T-cell (primary cell): Measurements from ENCODE around the gene SERINC2. TPM values are rescaled to one million over a fixed set of nuclear protein-coding genes. Genes with fewer than 3 reads are reported as not detected.
"Not testable (repeated sequence)": the region's sequence is repeated elsewhere in the genome, so short reads cannot be mapped to it uniquely, and the experiment has no call there.

Experiments used
- ATAC-seq, 4 experiments: fragments of 200-7000 bp in 3 of 4; fragments of 150-1000 bp in 1 of 4; cut with Tn5 transposase; replicated peaks in 1 of 4; 1 replicate in 3 of 4; 2 replicates in 1 of 4; pipeline ENCODE4 v1.10.0; 2021; ENCODE audit warnings: moderate library complexity in 3 of 4, mild to moderate bottlenecking in 2 of 4, moderate number of reproducible peaks in 1 of 4
- CTCF ChIA-PET, 2 donors: fragments of 300-600 bp; sonication (Branson Sonifier 250); formaldehyde crosslinking; loops; one replicate each; lab custom pipeline; 2022; ENCODE audit warnings: antibody characterized with exemption in 2 of 2; lab: Charles Lee
- POLR2A ChIA-PET, 2 donors: fragments of 300-600 bp; sonication (Branson Sonifier 250); formaldehyde crosslinking; loops; one replicate each; lab custom pipeline; 2022; ENCODE audit warnings: antibody characterized with exemption in 2 of 2; lab: Charles Lee
- DNase-seq, 35 experiments: peaks; one replicate each; pipeline versions ENCODE4 v3.0.0 to v3.0.0-alpha.2; 2013 to 2023
- H3K27ac ChIP-seq: one replicate; pipeline ENCODE4 v1.5.1; 2013; ENCODE audit warnings: low read length
- H3K27me3 ChIP-seq, 2 experiments: replicated peaks in 1 of 2; 1 replicate in 1 of 2; 2 replicates in 1 of 2; pipeline versions ENCODE4 v1.6.1 to v1.7.0; 2013; ENCODE audit warnings: low read length in 1 of 2, mixed read lengths in 1 of 2; ENCODE audit not compliant: control insufficient read depth in 2 of 2, insufficient read depth in 2 of 2; ENCODE audit errors: extremely low read depth in 1 of 2
- H3K36me3 ChIP-seq, 2 donors: 1 replicate in 1 of 2; 2 replicates in 1 of 2; pipeline versions ENCODE4 v1.6.1 to v1.7.0; 2013; ENCODE audit warnings: low read length in 1 of 2; ENCODE audit not compliant: control insufficient read depth in 2 of 2, insufficient read depth in 1 of 2; ENCODE audit errors: extremely low read depth in 1 of 2
- H3K4me1 ChIP-seq, 2 experiments: 1 replicate in 1 of 2; 2 replicates in 1 of 2; pipeline versions ENCODE4 v1.6.1 to v1.7.0; 2013; ENCODE audit warnings: low read length in 2 of 2, mixed read lengths in 1 of 2; ENCODE audit not compliant: insufficient read depth in 2 of 2, control insufficient read depth in 1 of 2; ENCODE audit errors: extremely low read depth in 1 of 2
- H3K4me3 ChIP-seq, 2 donors: 1 replicate in 1 of 2; 2 replicates in 1 of 2; pipeline versions ENCODE4 v1.5.1 to v1.7.0; 2013; ENCODE audit warnings: mild to moderate bottlenecking in 2 of 2, low read length in 1 of 2, moderate library complexity in 1 of 2; ENCODE audit not compliant: control insufficient read depth in 1 of 2; ENCODE audit errors: extremely low read depth in 1 of 2
- H3K9me3 ChIP-seq: 2 replicates; pipeline ENCODE4 v1.7.0; 2013
- H3K27ac Mint-ChIP-seq, 2 donors: one replicate each; pipeline ENCODE4 v1.8.0; 2020 to 2021; ENCODE audit warnings: mild to moderate bottlenecking in 2 of 2, mixed read lengths in 2 of 2
- H3K27me3 Mint-ChIP-seq, 2 donors: one replicate each; pipeline ENCODE4 v1.8.0; 2021 to 2022; ENCODE audit warnings: mixed read lengths in 2 of 2
- H3K36me3 Mint-ChIP-seq: one replicate; pipeline ENCODE4 v1.8.0; 2021; ENCODE audit warnings: mixed read lengths
- H3K4me1 Mint-ChIP-seq, 3 donors: one replicate each; pipeline ENCODE4 v1.8.0; 2020 to 2022; ENCODE audit warnings: mixed read lengths in 3 of 3, mild to moderate bottlenecking in 1 of 3
- H3K4me3 Mint-ChIP-seq, 3 donors: one replicate each; pipeline ENCODE4 v1.8.0; 2020 to 2022; ENCODE audit warnings: mild to moderate bottlenecking in 3 of 3, mixed read lengths in 3 of 3, moderate library complexity in 3 of 3
- H3K9me3 Mint-ChIP-seq, 3 donors: one replicate each; pipeline ENCODE4 v1.8.0; 2020 to 2022; ENCODE audit warnings: mixed read lengths in 3 of 3
- WGBS: methylation state at CpG from one replicate; pipeline ENCODE4 v1.1.5; 2013; ENCODE audit warnings: missing lambda C conversion rate; ENCODE audit not compliant: insufficient coverage; 5-methylcytosine and 5-hydroxymethylcytosine counted together
- total RNA-seq, 35 experiments: library from RNA in 6 of 35; stranded (reverse) in 6 of 35; fragments of 120-200 nt in 1 of 35; gene quantifications; one replicate each; pipeline versions ENCODE4 v1.2.1 to v1.2.4 and lab custom pipeline; 2013 to 2026

The SERINC2 gene
- total RNA-seq, 5 donors from 2014 or later (not counting 1 experiment from before 2014, with no cell fraction given), result 0.26 to 0.82 (median 0.36) TPM; not detected in 2

DNA sequence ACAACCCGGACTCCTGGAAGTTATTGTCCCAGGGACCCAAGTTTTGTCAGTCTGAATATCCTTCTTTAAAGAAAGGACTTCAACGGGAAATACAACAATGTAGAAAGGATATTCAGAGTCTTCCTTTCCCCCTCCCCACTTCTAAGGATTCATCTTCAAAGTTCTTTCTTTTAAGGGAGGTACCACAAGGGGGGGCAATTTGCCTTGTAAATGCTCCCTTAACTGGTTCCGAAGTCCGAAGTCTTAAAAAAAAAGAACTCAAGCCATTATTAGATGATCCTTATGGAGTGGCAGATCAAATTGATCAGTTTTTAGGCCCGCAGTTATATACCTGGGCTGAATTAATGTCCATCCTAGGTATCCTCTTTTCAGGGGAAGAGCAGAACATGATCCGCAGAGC, 47.0 kb downstream of the SERINC2 start:
- Histone ChIP-seq H3K27ac (no peak overlapping the region), H3K27me3 (peaks cover 0 to 10% of the 10 kb centered on the region in 2 experiments), H3K36me3 (no peaks in the 10 kb centered on the region), H3K4me3 (no peak overlapping the region), H3K4me1 (no peaks in the 10 kb centered on the region), H3K9me3 (peaks cover 5% of the 10 kb centered on the region)
- CTCF ChIA-PET, result no interaction called here
- H3K9me3 Mint-ChIP-seq, result peaks cover 17 to 33% (median 23%) of the 10 kb centered on the region in 3 donors
- no peak overlapping the region for H3K4me3 Mint-ChIP-seq
- DNase-seq (no peak), ATAC-seq (no peak)
- WGBS, result 100% methylated on average over 1 of the region's 6 CpGs
- peaks cover 3% of the 10 kb centered on the region for H3K36me3 Mint-ChIP-seq
- no peaks in the 10 kb centered on the region for H3K4me1 Mint-ChIP-seq
- H3K27ac Mint-ChIP-seq, result no peak overlapping the region
- peaks cover 34 to 41% of the 10 kb centered on the region in 2 donors for H3K27me3 Mint-ChIP-seq
- POLR2A ChIA-PET, result no interaction called here

DNA sequence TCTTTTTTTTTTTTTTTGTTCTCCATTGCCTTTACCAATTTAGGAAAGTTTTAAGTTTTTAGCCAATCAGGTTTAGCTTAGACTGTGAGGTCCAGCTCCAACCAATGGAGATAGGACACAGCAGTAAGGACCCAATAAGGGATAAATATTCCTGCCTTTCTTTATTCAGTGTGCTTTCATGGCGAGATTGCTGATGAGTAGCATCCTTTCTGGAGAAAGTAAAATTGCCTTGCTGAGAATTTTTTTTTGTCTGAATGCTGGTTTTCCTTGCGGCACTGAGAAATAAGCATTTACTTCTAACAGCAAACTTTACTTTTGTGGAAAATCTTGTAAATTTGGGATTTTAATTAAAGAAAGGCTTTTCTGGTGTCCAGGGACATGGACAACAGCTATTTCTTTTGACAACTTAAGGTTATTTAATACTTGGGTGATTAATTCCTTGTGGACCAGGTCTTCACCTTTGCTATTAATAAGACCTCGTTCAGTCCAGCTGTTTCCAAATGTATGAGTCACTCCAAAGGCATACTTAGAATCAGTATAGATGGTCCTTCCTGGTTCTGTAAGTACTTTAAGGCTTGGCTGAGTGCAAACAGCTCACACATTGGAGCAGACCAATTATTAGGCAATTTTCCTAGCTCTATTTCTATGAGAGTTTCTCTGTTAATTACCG, 54.1 kb downstream of the SERINC2 start:
- Mint-ChIP-seq H3K4me3 (no peak overlapping the region), H3K9me3 (peaks cover 0 to 22% (median 11%) of the 10 kb centered on the region in 3 donors), H3K36me3 (no peaks in the 10 kb centered on the region), H3K27me3 (peaks cover 20 to 36% of the 10 kb centered on the region in 2 donors), H3K4me1 (no peaks in the 10 kb centered on the region), H3K27ac (no peak overlapping the region)
- no peak for DNase-seq
- H3K36me3 ChIP-seq, result no peaks in the 10 kb centered on the region
- peaks cover 0 to 9% of the 10 kb centered on the region in 2 experiments for H3K27me3 ChIP-seq
- no peak overlapping the region for H3K27ac ChIP-seq
- WGBS, result no CpG with 5 or more reads among the region's 4 CpGs
- POLR2A ChIA-PET, result no interaction called here
- H3K9me3 ChIP-seq, result no peaks in the 10 kb centered on the region
- H3K4me1 ChIP-seq, result no peaks in the 10 kb centered on the region
- CTCF ChIA-PET, result interaction anchor here in 1 of 2 donors (0.6 kb wide), 1 partner anchor 1988 kb away, joined by 3 read pairs; no protein-coding TSS in a partner anchor
- ATAC-seq, result no peak
- H3K4me3 ChIP-seq, result no peak overlapping the region

DNA sequence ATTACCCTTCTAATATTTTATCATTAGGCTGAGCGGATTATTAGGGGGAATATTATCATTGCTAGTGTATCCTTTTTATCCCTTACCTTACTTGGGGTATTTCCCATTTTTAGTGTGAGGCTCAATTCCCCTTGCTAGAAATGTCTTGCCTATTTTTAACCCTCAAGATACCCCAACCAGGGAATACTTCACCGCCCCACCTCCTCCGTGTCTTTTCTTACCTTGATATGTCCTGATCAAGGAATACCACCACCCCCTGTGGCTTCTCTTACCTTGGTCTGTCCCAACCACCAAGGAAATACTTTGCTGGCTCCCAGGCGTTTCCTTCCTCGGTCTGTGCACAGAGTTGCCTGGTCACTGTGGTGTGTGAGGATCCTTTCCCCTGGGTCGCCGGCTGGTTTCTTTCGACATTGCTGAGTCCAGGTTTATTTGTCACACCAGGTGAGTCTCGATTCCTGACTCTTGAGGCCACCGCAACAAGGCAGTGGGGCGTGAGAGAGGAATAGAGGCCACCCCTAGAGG, 57.8 kb downstream of the SERINC2 start:
- Mint-ChIP-seq H3K27ac (no peak overlapping the region), H3K4me3 (no peak overlapping the region), H3K27me3 (peaks cover 8 to 38% of the 10 kb centered on the region in 2 donors), H3K4me1 (no peaks in the 10 kb centered on the region), H3K36me3 (no peaks in the 10 kb centered on the region), H3K9me3 (peaks cover 0 to 22% (median 11%) of the 10 kb centered on the region in 3 donors)
- no peaks in the 10 kb centered on the region for H3K36me3 ChIP-seq
- WGBS, result 92% methylated on average over 7 of the region's 11 CpGs
- POLR2A ChIA-PET, result no interaction called here
- no peaks in the 10 kb centered on the region for H3K4me1 ChIP-seq
- H3K27ac ChIP-seq, result no peak overlapping the region
- H3K27me3 ChIP-seq, result peaks cover 0 to 11% of the 10 kb centered on the region in 2 experiments
- CTCF ChIA-PET, result no interaction called here
- DNase-seq (no peak), ATAC-seq (no peak)
- H3K9me3 ChIP-seq, result no peaks in the 10 kb centered on the region
- H3K4me3 ChIP-seq, result no peak overlapping the region

DNA sequence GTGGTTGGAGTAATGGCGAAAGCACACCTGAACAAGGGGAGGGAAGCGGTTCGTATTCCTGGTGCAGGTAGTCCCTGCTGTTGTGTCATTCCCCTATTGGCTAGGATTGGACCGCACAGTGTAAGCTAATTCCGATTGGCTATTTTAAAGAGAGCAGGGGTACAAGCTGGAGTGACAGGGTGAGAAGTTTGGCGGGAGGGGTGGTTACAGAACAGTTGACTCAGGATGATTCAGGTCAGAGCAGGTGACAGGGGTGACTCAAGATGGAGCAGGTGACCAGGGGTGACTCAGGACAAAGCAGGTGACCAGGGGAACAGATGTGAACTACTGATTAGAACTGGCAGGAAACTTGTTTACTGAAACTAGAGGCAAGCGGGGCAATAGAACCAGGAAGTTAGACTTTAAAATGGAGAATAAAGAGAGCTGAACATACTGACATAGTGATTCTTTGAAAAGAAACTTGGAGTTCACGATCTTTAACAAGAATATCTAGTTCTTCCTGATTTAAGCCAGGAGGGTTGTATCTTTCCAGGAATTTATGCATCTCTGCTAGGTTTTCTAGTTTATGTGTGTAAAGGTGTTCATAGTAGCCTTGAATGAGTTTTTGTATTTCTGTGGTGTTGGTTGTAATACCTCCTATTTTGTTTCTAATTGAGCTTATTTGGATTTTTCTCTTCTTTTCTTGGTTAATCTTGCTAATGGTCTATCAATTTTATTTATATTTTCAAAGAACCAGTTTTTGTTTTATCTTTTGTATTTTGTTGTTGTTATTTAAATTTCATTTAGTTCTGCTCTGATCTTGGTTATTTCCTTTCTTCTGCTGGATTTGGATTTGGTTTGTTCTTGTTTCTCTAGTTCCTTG, 58.7 kb downstream of the SERINC2 start:
- H3K27ac Mint-ChIP-seq, H3K9me3 ChIP-seq, ATAC-seq, H3K27ac ChIP-seq, POLR2A ChIA-PET, CTCF ChIA-PET, H3K4me3 Mint-ChIP-seq, H3K4me3 ChIP-seq, H3K36me3 Mint-ChIP-seq, H3K4me1 Mint-ChIP-seq, DNase-seq, H3K4me1 ChIP-seq, H3K36me3 ChIP-seq: not testable (repeated sequence)
- H3K9me3 Mint-ChIP-seq, result peaks cover 0 to 16% (median 9%) of the 10 kb centered on the region in 3 donors
- peaks cover 0 to 11% of the 10 kb centered on the region in 2 experiments for H3K27me3 ChIP-seq
- H3K27me3 Mint-ChIP-seq, result peaks cover 8 to 39% of the 10 kb centered on the region in 2 donors
- 81% methylated on average over 7 of the region's 8 CpGs for WGBS

DNA sequence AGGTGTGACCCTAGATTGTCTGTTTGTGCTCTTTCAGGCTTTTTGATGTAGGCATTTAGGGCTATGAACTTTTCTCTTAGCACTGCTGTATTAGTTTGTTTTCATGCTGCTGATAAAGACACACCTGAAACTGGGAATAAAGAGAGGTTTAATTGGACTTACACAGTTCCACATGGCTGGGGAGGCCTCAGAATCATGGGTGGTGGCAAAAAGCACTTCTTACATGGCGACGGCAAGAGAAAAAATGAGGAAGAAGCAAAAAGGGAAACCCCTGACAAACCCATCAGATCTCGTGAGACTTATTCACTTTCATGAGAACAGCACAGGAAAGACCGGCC, 59.3 kb downstream of the SERINC2 start:
- CTCF ChIA-PET, H3K4me1 ChIP-seq, POLR2A ChIA-PET, H3K36me3 Mint-ChIP-seq, DNase-seq, H3K27ac ChIP-seq, H3K4me3 ChIP-seq, H3K4me1 Mint-ChIP-seq, ATAC-seq, H3K4me3 Mint-ChIP-seq, H3K36me3 ChIP-seq, H3K27ac Mint-ChIP-seq, H3K9me3 ChIP-seq: not testable (repeated sequence)
- WGBS, result 75% methylated on average over 2 of the region's 4 CpGs
- H3K9me3 Mint-ChIP-seq, result peaks cover 0 to 11% (median 9%) of the 10 kb centered on the region in 3 donors
- peaks cover 0 to 14% of the 10 kb centered on the region in 2 experiments for H3K27me3 ChIP-seq
- H3K27me3 Mint-ChIP-seq, result peaks cover 8 to 43% of the 10 kb centered on the region in 2 donors

DNA sequence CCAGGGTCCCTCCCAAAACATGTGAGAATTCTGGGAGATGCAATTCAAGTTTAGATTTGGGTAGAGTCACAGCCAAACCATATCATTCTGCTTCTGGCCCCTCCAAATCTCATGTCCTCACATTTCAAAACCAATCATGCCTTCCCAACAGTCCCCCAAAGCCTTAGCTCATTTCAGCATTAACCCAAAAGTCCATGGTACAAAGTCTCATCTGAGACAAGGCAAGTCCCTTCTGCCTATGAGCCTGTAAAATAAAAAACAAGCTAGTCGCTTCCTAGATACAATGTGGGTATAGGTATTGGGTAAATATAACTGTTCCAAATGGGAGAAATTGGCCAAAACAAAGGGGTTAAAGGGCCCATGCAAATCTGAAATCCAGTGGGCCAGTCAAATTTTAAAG, 59.7 kb downstream of the SERINC2 start:
- H3K4me1 ChIP-seq, H3K27ac ChIP-seq, H3K4me3 ChIP-seq, POLR2A ChIA-PET, H3K9me3 Mint-ChIP-seq, H3K9me3 ChIP-seq, H3K36me3 Mint-ChIP-seq, ATAC-seq, CTCF ChIA-PET, H3K4me1 Mint-ChIP-seq, H3K4me3 Mint-ChIP-seq, DNase-seq, H3K36me3 ChIP-seq, H3K27ac Mint-ChIP-seq: not testable (repeated sequence)
- H3K27me3 ChIP-seq, result peaks cover 0 to 18% of the 10 kb centered on the region in 2 experiments
- 78% methylated on average over 1 of the region's 1 CpG for WGBS
- peaks cover 8 to 44% of the 10 kb centered on the region in 2 donors for H3K27me3 Mint-ChIP-seq
